HG03039 (cell line): ENCODE data around the gene COPE.
A peak's percentile ranks its signal among the peaks of the same experiment; 100 is the strongest.
"Not testable (repeated sequence)": the region's sequence is repeated elsewhere in the genome, so short reads cannot be mapped to it uniquely, and the experiment has no call there.

Source experiments
- ATAC-seq: cut with Tn5 transposase; IDR thresholded peaks from one replicate; pipeline ENCODE4 v1.9.1; 2021; ENCODE audit warnings: mild to moderate bottlenecking, moderate library complexity; ENCODE audit not compliant: unreplicated experiment

COPE gene

DNA sequence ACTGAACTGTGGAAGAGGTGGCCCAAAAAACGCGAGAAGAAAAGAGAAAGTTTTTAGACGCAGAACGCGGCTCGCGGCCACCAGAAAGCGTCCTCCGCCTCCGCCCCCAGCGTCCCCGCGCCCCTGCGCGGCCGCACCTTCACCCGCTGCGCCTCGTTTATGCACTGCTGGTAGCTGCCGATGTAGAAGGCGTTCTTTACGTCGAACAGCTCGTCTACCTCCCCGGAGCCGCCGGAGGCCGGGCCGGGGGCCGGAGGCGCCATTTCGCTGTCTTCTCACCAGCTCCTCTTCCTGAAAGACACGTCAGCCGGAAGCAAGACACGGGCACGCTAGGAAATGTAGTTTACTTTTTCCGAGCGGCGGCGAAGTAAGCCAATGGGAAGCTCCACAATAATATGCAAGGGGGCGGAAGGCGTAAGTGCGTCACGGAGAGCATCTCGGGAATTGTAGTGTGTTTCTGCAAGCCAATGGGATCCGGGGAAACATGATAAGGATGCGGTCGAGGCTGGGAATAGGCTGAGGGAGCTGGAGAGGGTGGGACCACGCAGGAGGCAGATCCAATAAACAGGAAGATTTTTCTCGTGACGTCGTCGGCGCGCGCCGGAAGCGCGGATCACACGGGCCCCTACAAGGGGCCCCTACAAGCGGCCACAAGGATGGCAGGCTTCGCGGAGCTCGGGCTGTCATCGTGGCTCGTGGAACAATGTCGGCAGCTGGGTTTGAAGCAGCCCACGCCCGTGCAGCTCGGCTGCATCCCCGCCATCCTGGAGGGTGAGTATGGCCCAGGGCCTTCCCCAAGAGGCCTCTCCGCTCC, at the start of gene COPE, which contains the start of gene DDX49:
COPE (minus strand) TSS at position 302 of the 814 bp plus-strand sequence; CDS start at position 263, 39 bp downstream.
DDX49 (plus strand) TSS at position 630 of the 814 bp plus-strand sequence; CDS start at position 657, 27 bp downstream.
- ATAC-seq, result peak; percentile 81

DNA sequence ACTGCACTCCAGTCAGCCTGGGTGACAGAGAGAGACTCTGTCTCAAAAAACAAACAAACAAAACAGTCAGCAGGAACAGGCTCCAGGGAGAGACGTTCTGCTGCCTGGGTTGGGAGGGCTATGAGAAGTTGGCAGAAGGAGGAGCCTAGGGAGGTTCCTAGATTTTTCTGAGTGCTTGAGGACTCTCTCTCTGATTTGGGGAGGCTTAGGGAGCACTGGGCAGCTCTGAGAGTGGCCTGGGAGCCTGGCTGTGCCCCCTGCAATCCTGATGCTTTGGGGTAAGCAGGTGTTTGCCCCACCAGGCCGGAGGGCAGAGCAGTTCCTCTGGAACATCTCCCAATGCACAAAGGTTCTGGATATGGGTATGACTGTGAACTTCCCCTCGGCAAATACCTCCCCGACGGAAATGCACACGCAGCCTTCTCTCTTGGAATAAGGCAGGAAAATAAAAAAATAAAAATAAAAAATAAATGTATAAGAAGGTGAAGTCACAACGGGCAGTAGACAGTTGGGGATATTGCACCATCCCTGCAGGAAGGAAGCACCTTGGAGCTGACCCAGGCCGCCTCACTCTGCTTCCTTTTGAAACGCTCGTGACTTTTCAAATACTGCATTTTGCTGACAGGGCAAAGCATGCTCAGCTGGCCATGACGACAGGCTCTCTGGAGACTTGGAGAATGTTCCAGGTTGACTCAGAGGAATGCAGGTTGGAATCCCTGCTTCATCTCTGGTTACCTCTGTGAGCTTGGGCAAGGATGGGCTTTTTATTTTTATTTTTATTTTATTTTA, 48.4 kb upstream of the COPE start:
- no peak for ATAC-seq

DNA sequence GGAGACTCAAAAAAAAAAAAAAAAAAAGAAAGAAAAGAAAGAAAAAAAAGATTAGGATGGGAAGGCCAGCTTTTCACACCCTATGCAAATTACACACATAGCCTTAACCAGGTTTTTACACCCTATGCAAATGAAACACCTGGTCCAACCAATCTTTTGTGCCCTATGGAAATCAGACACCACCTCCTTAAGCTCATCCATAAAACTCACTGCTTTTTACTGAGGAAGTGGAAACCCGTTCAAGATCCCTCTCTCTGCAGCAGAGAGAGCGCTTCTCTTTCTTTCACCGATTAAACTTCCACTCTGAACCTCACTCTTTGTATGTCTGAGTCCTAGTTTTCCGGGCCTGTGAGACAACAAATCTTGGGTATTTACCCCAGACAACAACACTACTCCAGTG, 47.1 kb upstream of the COPE start:
- no peak for ATAC-seq

DNA sequence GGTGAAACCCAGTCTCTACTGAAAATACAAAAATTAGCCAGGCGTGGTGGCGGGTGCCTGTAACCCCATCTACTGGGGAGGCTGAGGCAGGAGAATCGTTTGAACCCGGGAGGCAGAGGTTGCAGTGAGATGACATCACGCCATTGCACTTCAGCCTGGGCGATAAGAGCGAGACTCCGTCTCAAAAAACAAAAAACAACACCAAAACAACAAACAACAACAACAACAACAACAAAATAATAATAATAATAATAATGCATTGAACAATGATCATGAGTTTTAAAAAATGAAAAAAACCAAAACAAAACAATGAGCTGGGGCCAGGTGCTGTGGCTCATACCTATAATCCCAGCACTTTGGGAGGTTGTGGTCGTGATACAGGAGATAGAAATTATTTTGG, 44.9 kb upstream of the COPE start:
- ATAC-seq, result no peak

DNA sequence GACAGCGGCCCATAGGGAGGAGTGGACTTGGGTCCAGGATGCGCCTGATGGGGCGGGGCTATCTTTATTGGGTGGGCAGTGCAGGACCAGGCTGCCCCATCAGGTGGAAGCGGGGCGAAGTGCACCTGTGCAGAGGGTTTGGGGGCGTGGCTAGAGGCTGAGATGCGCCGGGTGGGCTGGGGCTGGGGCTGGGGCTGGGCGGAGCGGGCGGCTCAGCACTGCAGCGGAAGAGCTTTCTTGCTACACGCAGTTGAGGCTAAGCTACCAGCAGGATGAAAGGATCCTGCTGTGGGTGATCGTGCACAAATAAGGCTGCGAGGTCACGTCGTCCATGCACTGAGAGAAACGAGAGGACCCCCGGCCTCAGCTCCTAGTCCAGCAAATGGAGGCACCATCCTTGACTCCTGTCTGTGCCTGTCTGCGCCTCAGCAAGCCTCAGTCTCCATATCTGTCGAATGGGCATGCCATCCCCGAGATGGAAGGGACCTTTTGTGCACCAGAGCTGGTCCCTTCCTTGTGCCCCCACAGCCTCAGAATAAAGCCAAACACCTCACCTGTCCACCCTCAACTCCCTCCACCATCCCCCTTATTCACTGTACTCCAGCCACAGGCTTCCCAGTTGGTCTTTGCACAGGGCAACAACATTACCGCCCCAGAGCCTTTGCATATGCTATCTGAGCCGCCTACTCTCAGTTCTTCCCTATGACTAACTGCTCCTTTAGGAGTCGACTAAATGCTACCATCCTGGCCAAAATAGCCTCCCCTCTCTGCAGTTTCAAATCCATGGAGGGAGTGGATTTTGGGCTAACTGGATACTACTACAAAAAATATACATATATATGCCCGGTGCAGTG, 42.8 kb upstream of the COPE start:
- no peak for ATAC-seq

DNA sequence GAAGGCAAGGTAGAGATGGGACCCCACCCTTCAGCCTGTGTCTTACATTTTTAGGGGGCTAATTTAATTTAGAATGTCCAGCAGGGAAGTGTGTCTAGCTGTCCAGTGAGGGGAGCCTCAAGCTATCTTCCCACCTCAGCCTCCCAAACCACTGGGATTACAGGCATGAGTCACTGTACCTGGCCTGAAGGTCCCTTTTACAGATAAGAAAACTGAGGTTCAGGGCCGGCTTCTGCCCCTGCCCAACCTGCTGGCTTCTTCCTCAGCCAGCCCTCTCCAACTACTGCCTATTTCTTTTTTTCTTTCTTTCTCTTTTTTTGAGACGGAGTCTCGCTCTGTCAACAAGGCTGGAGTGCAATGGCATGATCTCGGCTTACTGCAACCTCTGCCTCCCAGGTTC, 41.2 kb upstream of the COPE start:
- no peak for ATAC-seq

DNA sequence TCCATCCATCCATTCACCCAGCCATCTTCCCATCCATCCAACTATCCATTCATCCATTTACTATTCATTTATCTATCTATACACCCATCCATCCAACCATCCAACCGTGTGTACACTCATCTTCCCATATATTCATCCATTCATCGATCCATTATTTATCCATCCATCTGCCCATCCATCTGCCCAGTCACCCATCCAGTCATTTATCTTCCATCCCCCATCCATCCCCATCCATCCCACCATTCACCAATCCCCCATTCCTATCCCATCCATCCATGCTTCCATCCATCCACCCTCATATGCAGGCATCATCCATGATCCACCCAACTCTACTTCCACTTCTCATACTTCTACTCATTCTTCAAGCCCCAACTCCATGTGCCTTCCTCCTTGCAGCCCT, 35.9 kb upstream of the COPE start:
- ATAC-seq, result no peak

DNA sequence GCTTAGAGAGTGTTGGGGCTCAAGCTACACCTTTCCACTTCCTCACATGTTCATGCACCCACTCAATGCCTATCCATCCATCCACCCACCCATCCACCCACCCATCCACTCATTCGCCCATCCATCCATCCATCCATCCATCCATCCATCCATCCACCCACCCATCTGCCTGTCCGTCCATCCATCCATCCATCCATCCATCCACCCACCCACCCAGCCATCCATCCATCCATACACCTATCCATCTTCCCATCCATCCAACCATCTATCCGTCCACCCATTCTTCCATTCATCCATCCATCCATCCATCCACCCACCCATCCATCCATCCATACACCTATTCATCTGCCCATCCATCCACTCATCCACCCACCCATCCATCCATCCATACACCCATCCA, 34.9 kb upstream of the COPE start:
- no peak for ATAC-seq

DNA sequence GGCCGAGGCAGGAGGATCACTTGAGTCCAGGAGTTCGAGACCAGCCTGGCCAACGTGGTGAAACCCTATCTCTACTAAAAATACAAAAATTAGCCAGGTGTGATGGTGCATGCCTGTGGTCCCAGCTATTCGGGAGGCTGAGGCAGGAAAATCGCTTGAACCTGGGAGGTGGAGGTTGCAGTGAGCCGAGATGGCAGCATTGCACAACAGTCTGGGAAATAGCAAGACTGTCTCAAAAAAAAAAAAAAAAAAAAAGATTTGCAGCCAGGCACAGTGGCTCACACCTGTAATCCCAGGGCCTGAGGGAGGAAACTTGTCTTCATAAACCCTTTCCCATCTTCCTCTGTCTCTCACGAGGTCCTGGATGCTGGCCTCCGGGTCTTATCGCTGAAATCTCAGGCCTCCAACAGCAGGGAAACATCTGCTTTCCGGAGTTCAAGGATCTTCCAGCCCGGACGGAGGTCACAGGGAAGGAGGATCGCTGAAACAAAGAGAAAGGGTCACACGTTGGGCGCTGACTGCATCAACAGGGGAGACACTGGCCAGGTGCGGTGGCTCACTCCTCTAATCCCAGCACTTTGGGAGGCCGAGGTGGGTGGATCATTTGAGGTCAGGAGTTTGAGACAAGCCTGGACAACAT, 33.3 kb upstream of the COPE start:
- ATAC-seq, result not testable (repeated sequence)

DNA sequence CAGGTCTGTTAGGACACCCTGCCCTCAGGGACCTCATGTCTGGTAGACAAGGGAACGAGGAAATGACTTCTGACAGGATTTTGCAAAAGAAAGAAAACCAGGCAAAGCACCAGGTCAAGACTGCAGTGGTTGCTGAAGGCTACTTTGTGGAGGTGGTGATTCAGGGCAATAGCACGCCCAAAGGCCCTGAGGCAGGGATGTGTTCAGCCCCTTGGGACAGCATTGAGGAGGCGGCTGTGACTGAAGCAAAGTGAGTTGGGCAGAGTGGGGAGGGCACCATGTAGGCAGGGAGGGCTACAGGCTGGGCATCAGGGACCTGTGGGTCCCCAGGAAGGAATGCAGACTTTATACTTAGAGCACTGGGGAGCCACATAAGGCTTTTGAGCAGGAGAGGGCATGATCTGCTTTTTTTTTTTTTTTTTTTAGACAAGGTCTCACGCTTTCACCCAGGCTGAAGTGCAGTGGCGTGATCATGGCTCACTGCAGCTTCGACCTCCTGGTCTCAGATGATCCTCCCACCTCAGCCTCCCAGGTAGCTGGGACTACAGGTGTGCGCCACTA, 32.6 kb upstream of the COPE start:
- ATAC-seq, result no peak

DNA sequence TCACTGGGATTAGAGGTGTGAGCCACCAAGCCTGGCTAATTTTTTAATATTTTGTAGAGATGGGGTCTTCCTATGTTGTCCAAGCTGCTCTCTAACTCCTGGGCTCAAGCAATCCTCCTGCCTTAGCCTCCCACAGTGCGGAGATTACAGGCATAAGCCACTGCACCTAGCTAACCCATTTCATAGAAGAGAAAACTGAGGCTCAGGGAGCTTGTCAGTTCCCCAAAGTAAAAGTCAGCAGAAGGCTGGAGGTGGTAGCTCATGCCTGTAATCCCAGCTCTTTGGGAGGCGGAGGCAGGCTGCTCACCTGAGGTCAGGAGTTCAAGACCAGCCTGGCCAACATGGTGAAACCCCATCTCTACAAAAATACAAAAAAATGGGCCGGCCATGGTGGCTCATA, 30.7 kb upstream of the COPE start:
- ATAC-seq, result no peak

DNA sequence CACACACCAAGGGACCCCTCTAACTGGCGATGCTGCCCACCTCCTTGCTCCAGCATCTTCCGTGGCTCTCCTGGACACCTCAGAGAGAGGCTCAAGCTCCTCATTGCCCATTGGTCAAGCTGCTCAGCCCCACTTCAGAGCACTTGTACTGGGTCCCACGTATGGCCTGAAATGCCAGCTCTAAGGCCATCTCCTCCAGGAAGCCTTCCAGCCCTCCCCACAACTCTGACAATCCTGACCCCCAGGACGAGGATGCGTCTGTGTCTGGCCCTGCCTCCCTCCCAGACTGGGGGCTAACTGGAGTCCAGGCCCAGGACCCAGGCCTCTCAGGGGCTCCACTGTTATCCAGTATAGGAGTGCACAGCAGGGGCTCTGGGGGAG, 29.8 kb upstream of the COPE start:
- no peak for ATAC-seq

DNA sequence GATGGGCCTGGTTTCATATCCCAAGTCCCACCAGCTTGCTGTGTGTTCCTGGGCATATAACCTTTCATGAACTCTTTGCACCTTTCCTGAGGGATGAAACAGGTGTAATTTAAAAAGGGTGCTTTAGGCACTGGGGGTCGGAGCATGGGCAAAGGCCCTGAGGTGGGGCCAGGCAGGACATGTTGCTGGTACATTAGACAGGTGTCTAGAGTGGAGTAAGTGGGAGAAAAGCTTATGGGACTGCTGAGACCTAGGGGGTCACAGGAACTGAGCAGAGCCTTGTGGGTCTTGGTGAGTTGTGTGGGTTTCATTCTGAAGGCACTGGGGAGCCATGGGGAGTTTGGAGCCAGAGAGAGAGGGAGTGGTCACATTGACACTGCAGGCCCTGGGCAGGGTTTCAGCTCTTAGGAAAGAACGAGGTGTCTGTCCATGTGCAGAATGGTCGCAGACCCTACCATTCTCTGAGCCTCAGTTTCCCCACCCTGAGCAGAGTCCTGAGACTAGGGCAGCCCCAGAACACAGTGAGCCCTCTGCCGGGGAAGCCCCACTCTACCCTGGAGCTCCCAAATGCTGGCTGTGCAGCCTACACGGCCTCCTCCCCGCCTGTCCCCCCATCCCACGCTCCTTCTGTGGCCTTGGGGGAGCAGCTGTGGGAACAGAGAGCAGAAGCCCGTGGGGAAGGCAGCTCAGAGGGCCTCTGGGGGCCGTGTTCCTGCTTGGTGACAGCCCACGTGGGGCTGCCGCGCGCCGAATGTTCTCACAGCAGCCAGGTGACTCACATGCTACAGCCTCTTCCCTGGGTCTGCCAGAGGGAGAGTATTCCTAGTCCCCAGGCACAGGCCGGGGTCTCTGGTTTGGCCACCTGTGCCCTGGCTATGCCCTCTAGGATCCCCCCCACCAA, 29.1 kb upstream of the COPE start:
- no peak for ATAC-seq

DNA sequence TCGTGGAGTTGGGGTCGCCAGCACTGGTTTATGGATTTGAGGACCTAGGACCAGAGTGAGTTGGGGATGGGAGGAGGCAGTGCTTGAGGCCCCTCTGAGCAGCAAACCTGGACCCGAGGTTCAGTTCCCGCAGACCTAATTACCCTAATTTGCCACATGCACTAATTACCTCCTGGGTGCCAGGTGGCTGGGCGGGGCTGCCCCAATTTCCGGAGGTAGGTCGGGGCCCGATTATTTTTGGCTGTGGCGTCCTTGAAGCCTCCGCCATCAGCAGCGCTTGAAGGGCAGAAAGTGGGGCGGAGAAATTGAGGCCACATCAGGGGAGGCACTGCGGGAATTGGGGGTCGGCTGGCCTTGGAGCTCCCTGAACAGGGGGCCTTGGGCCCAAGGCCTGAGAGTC, 27.7 kb upstream of the COPE start:
- ATAC-seq, result no peak

DNA sequence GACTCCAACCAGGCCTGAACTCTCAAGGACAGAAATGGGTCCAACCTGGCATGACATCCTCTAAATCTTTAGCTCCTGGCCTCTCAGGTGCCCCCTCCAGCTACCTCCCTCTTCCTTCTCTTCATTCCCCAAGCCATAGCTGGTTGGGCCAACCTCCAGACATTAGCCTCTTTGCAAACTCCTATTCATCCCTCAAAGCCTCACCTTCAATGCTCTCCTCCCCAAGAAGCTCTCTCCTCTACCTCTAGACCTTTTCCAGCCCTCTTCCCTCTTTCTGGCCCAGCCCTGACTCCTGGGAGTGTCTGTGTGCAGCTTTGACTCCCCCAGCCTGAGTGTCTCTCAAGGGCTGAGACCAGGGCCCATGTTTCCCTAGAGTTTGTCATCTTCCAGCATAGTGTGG, 27.1 kb upstream of the COPE start:
- no peak for ATAC-seq

DNA sequence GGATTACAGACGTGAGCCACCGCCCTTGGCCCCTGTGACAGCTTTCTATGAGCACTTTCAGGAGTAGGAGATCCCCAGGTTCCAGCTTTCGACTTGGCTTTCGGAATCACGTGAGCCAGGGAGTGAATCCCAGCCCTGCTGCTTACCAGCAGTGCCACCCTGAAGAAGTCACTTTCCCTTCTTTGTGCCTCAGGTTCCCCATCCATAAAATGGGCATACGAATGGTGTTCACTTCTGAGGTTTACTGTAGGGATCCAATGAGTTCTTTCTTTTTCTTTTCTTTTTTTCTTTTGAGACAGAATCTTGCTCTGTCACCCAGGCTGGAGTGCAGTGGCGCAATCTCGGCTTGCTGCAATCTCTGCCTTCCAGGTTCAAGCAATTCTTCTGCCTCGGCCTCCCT, 26.1 kb upstream of the COPE start:
- no peak for ATAC-seq

DNA sequence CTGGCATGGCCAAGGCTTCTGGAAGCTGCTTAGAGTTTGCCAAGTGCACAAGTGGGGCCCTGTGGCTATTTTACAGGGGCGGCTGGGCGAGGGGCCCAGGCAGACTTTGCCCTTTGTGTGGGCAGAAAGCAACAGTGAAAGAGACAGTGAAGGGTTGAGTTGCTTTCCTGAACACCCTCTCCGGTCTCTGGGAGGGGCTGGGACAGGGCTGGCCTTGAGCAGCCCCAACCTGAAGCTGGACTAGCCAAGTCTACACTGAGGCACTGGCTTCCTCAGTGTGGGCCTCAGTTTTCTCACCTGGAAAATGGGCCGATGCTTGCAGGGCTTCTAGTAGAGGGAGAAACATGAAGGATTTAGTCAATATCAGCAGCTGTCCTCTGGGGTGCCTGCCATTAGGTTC, 24.3 kb upstream of the COPE start:
- no peak for ATAC-seq

DNA sequence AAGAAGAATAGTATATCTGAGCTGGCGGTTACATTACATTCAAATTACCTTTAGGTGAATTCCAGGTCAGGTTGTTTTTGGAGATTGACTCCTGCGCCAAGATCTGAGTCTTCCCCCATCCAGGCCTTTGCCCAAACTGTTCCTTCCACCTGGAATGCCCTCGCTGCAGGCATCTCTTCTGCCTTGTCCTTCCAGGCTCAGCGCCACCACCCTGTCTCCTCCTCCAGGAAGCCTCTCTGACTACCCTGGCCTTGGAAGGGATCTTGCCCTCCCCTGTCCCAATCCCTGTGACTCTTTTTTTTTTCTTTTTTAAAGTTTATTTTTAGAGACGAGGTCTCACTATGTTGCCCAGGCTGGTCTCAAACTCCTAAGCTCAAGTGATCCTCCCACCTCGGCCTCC, 23.5 kb upstream of the COPE start:
- no peak for ATAC-seq

DNA sequence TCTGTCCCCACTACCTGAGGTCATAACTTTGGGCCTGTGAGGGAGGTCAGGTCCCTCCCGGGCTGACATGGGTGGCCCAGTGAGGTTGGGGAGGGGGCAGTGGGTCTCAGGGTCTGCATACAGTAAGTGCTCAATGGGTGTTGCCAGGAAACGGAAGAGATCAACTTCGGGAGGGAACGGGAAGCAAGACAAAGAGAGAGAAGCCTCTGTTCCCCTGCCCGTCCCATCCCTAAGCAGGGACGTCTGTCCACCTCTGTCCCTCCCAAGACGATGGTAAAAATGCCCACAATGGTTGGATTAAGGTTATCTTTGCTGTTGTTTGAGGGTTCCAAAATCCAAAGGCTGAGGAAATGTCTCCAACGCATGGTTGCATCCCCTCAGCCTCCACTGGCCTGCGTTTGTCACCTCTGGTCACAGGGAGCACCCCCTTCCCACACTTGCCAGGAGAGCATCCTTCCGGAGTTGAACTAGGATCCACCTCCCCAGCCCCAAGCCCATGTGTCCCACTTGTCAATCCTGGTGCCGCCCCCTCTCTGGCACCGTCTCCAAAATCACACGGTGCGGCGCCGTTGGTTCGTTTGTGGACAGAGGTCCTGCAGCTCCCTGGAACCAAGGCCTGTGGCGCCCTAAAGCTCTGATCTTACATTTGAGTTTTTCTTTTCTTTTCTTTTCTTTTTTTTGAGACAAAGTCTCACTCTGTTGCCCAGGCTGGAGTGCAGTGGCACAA, 22.6 kb upstream of the COPE start:
- ATAC-seq, result no peak
